Thymus (tissue), 11 donors: Measurements from ENCODE around the gene CNTN4. TPM values are rescaled to one million over a fixed set of nuclear protein-coding genes. Genes with fewer than 3 reads are reported as not detected.
"Not testable (repeated sequence)": the region's sequence is repeated elsewhere in the genome, so short reads cannot be mapped to it uniquely, and the experiment has no call there.

Source experiments
- DNase-seq, 9 donors: peaks; one replicate each; pipeline ENCODE4 v3.0.0-alpha.2; 2013; ENCODE audit warnings: low spot score in 9 of 9, low read depth in 6 of 9, missing footprints in 1 of 9
- H3K27ac ChIP-seq, 2 donors: one replicate each; pipeline ENCODE4 v1.5.1; 2013; ENCODE audit warnings: control low read depth in 1 of 2, low read depth in 1 of 2, low read length in 1 of 2, mild to moderate bottlenecking in 1 of 2, moderate library complexity in 1 of 2
- H3K27me3 ChIP-seq, 2 donors: one replicate each; pipeline ENCODE4 v1.5.1; 2013; ENCODE audit warnings: low read length in 1 of 2; ENCODE audit not compliant: control insufficient read depth in 2 of 2, insufficient read depth in 1 of 2
- H3K36me3 ChIP-seq, 2 donors: one replicate each; pipeline ENCODE4 v1.5.1; 2013; ENCODE audit warnings: low read length in 1 of 2, mild to moderate bottlenecking in 1 of 2, moderate library complexity in 1 of 2; ENCODE audit not compliant: control insufficient read depth in 2 of 2, insufficient read depth in 2 of 2
- H3K4me1 ChIP-seq, 2 donors: one replicate each; pipeline ENCODE4 v1.5.1; 2013; ENCODE audit warnings: low read length in 2 of 2; ENCODE audit not compliant: control insufficient read depth in 2 of 2, insufficient read depth in 2 of 2
- H3K4me3 ChIP-seq, 2 donors: one replicate each; pipeline ENCODE4 v1.5.1; 2013; ENCODE audit warnings: low read length in 2 of 2, control low read depth in 1 of 2, mild to moderate bottlenecking in 1 of 2
- H3K9me3 ChIP-seq, 2 donors: one replicate each; pipeline ENCODE4 v1.5.1; 2013; ENCODE audit warnings: low read length in 1 of 2, mild to moderate bottlenecking in 1 of 2; ENCODE audit not compliant: control insufficient read depth in 2 of 2, insufficient read depth in 1 of 2
- WGBS: extraction: QIAGEN DNeasy Blood & Tissue Kit; methylation state at CpG from one replicate; pipeline ENCODE4 v1.1.7; 2013; 5-methylcytosine and 5-hydroxymethylcytosine counted together
- polyA plus RNA-seq: library from polyadenylated mRNA; stranded (reverse); fragments of 200-250 nt; gene quantifications from one replicate; pipeline ENCODE4 v1.2.3, GENCODE V29; 2013
- total RNA-seq: library from RNA; stranded (reverse); fragments of 120-200 nt; gene quantifications from one replicate; pipeline ENCODE4 v1.2.4, GENCODE V29; 2013
- donor health status: healthy.

The CNTN4 gene
- total and polyA plus RNA-seq, 2 donors: 9.4 to 9.9 TPM

DNA sequence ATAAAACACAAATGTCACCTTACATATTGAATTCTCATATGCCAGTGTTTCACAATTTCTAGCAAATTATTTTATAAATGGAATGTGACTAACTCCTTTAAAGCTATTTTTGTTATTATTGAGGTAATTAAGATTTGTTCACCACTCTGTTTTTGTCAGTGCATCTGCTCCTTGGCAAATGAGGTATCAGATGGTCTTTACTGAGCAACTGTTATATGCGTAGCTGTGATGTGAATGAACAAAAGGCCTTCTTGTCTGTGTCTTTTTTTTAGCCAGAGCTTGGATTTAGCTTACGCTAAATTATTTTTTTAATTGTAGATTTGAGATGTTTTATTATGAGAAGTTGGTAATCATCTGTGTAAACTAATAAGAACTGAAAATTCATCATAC is 886.2 kb downstream of the CNTN4 start:
- no peaks in the 10 kb centered on the region for H3K4me1 ChIP-seq
- H3K27me3 ChIP-seq: no peaks in the 10 kb centered on the region
- no peak for DNase-seq
- no peaks in the 10 kb centered on the region for H3K36me3 ChIP-seq
- no peak overlapping the region for H3K27ac ChIP-seq
- H3K9me3 ChIP-seq: no peaks in the 10 kb centered on the region
- WGBS: over 99% methylated on average over 2 of the region's 2 CpGs
- H3K4me3 ChIP-seq: no peak overlapping the region

DNA sequence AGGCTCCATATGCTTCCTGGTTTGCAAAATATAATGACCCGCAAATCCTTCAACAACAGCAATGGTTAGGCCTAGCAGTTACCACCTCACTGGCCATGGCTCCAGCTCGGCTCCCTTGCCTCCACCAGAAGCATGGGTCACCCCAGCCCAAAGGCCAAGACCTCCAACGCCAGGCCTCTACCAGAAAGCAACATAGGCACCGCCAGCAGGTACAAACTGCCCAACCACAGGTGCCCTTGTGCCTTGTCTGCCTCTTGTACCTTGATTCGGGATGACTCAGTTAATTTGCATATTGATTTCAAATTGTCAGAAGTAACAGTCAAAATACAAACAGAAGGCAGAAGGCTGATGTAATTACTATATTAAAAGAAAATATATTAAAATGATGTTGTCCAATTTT is 886.8 kb downstream of the CNTN4 start:
- 92% methylated on average over 5 of the region's 5 CpGs for WGBS
- no peak overlapping the region for H3K27ac ChIP-seq
- no peak overlapping the region for H3K4me3 ChIP-seq
- H3K27me3 ChIP-seq: no peaks in the 10 kb centered on the region
- H3K36me3 ChIP-seq: no peaks in the 10 kb centered on the region
- no peaks in the 10 kb centered on the region for H3K4me1 ChIP-seq
- no peak for DNase-seq
- H3K9me3 ChIP-seq: no peaks in the 10 kb centered on the region

GRCh38 chr3:2992534-2992933 is 893.9 kb downstream of the CNTN4 start:
- no peaks in the 10 kb centered on the region for H3K36me3 ChIP-seq
- H3K4me3 ChIP-seq: no peak overlapping the region
- WGBS: 84% methylated on average over 2 of the region's 2 CpGs
- DNase-seq: no peak
- no peaks in the 10 kb centered on the region for H3K27me3 ChIP-seq
- H3K27ac ChIP-seq: no peak overlapping the region
- no peaks in the 10 kb centered on the region for H3K4me1 ChIP-seq
- no peaks in the 10 kb centered on the region for H3K9me3 ChIP-seq

DNA sequence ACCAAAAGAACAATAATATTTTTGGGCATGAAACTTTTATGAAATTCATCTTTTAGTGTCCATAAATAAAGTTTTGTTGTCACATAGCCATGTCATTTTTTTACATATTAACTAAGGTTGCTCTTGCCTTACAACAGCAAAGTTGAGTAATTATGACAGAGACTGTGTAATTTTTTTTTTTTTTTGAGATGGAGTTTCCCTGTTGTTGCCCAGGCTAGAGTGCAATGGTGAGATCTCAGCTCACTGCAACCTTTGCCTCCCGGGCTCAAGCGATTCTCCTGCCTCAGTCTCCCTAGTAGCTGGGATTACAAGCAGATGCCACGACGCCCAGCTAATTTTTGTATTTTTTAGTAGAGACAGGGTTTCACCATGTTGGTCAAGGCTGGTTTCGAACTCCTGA is 894.5 kb downstream of the CNTN4 start:
- not testable (repeated sequence) for H3K4me3 ChIP-seq, H3K4me1 ChIP-seq, H3K9me3 ChIP-seq, DNase-seq, H3K27ac ChIP-seq, H3K27me3 ChIP-seq, H3K36me3 ChIP-seq
- WGBS: 96% methylated on average over 5 of the region's 5 CpGs

- H3K27me3 ChIP-seq: no peaks in the 10 kb centered on the region
- no peak overlapping the region for H3K4me3 ChIP-seq
- no peaks in the 10 kb centered on the region for H3K36me3 ChIP-seq
- H3K27ac ChIP-seq: no peak overlapping the region
- WGBS: 89% methylated on average over 1 of the region's 1 CpG
- no peaks in the 10 kb centered on the region for H3K9me3 ChIP-seq
- DNase-seq: no peak
- H3K4me1 ChIP-seq: no peaks in the 10 kb centered on the region
Measured at GRCh38 chr3:2993736-2994135, 895.1 kb downstream of the CNTN4 start.

GRCh38 chr3:2995195-2995594 is 896.5 kb downstream of the CNTN4 start:
- 94% methylated on average over 5 of the region's 5 CpGs for WGBS
- Histone ChIP-seq H3K4me3 (no peak overlapping the region), H3K9me3 (no peaks in the 10 kb centered on the region), H3K36me3 (no peaks in the 10 kb centered on the region), H3K27me3 (no peaks in the 10 kb centered on the region), H3K4me1 (no peaks in the 10 kb centered on the region), H3K27ac (no peak overlapping the region)
- no peak for DNase-seq

DNA sequence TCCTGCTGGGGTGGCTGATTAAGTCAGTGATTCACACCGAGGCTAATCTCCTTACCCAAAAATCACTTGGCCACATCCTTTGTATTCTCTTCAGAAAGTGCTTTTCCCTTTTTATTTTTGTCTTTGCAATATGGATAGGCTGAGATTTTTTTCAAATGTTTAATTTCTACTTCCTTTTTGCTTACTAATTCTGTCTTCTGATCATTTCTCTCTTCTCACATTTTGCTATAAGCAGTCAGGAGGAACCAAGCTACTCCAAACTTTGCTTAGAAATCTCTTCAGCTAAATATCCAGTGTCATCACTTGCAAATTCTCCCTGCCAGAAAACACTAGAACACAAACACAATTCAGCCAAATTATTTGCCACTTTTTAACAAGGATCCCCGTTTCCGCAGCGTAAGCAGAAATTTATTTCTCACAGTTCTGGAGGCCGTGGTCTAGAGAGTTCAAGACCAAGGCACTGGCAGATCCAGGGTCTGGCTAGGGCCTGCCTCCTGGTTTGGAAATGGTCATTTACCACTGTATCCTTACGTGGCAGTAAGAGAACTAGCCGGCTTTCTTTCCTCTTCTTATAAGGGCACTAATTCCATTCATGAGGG is 906.6 kb downstream of the CNTN4 start:
- Histone ChIP-seq H3K4me1 (no peaks in the 10 kb centered on the region), H3K27me3 (no peaks in the 10 kb centered on the region), H3K36me3 (no peaks in the 10 kb centered on the region), H3K4me3 (no peak overlapping the region), H3K27ac (no peak overlapping the region), H3K9me3 (no peaks in the 10 kb centered on the region)
- no peak for DNase-seq
- 91% methylated on average over 7 of the region's 7 CpGs for WGBS

DNA sequence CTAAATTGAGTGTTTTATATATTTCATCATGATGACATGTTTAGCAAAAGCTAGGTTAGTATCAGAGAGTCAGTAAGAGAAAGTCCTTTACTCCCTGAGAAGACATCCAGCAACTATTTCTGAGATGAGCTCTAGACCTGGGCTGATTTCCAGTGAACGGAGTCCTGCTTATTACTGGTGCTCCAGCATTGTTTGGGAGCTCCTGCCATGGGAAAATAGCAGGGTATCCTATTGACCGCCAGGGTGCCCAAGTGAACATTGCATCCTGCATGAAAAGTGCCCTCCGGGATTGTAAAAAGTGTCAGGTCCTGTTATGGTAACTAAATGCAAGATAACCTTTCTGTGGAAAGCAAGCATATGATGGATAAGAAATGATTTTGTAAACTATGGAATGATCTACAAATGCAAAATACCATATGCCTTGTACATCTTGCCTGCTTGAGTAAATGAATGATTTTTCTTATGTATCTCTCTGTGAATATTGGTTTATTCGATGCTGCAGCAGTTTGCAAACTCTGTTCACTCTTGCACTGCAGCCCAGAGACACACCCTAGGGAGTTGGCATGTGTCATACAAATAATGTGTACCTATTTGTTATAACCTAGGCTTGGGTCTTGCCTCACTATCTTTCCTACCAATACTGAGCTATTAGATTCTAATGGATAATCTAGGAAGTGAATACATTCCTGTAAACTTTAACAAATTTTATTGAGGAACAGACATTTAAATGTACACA is 914.8 kb downstream of the CNTN4 start:
- Histone ChIP-seq H3K27me3 (no peaks in the 10 kb centered on the region), H3K4me1 (no peaks in the 10 kb centered on the region), H3K27ac (no peak overlapping the region), H3K36me3 (no peaks in the 10 kb centered on the region), H3K4me3 (no peak overlapping the region), H3K9me3 (no peaks in the 10 kb centered on the region)
- no peak for DNase-seq
- 94% methylated on average over 4 of the region's 4 CpGs for WGBS

- WGBS: 58% methylated on average over 5 of the region's 5 CpGs
- Histone ChIP-seq H3K27ac (no peak overlapping the region), H3K4me1 (no peaks in the 10 kb centered on the region), H3K9me3 (no peaks in the 10 kb centered on the region), H3K4me3 (no peak overlapping the region), H3K27me3 (no peaks in the 10 kb centered on the region), H3K36me3 (no peaks in the 10 kb centered on the region)
- peak in 1 of 9 donors; percentile 13 for DNase-seq
Measured at GRCh38 chr3:3015185-3016089, 916.8 kb downstream of the CNTN4 start.
